ENCODE measurements around the gene ZNF536.

Gene ZNF536

GRCh38 chr19:30579419-30579818 is 207.2 kb downstream of the ZNF536 start:
- no peak for DNase-seq

GRCh38 chr19:30580673-30581072 is 208.5 kb downstream of the ZNF536 start:
- DNase-seq, result no peak

- DNase-seq, result no peak
Observed at GRCh38 chr19:30584090-30584489, 211.9 kb downstream of the ZNF536 start.

DNA sequence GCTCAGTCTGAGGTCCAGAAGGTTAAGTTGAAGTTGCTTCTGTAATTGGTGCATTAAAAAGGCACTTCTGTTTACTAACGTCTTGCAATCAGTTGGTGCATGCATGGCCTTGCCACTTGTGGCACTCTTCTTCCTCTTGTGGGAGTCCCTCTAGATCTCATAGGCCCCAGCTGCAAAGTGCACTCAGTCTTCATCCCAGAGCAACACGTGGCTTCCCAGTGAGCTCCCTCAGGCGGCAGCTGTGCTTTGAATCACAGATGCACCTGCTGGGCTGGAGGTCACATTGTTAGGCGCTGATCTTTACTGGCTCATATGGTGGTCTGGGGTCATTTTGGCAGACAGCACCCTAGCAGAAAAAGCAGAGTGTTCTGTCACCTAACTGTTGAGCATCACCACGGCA is 215.7 kb downstream of the ZNF536 start:
- no peak for DNase-seq

DNA sequence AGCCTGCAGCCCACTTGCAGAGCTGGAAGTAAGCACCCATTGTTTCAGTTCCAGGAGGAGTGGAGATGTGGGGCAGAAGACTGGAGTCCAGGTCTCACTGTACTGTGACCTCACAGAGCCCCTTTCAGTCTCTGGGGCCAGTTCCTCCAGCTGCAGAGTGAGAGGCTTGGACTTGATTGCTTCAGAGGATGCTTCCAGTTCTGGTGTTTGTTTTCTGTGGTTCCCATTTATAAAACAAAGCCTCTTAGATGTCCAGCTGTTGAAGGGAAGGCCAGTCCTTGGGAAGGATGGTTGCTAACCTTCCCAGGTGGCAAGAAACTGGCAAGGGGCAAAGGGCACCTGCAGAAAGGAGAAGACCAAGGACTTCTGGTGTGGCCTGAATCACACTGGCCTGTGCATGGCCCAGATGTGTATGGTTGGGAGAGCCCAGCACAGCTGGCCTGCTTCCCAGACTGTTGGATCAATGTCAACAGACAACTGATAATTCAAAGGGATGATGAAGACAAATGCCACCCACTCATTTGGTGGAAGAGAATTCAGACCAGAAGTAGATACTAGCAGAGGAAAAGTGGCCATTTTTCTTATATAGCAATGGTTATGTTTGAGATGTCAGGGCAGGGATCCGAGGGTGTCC is 218.5 kb downstream of the ZNF536 start:
- DNase-seq, result no peak

DNA sequence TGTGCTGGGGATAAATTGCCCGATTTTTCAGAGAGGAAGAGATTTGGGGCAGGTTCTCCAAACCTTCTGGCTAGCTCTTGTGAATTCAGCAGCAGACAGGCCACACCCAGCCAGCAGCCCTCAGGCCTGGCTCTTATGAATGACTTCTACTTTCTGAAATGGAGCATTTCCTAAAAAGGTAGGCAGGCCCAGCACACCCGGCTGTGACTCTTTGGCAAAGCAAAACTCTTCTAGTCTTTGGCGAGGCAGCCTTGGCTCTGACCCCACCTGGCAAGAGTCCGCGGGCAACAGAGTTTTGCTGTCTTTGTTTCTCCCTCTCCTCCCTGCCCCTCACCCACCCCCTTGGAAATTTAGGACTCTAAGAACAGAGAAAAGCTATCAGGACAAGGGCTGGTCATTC is 221.2 kb downstream of the ZNF536 start:
- no peak for DNase-seq

- no peak for DNase-seq
Observed at GRCh38 chr19:30593975-30594745, 222.0 kb downstream of the ZNF536 start.

GRCh38 chr19:30596268-30596667 is 224.1 kb downstream of the ZNF536 start:
- DNase-seq, result no peak

DNA sequence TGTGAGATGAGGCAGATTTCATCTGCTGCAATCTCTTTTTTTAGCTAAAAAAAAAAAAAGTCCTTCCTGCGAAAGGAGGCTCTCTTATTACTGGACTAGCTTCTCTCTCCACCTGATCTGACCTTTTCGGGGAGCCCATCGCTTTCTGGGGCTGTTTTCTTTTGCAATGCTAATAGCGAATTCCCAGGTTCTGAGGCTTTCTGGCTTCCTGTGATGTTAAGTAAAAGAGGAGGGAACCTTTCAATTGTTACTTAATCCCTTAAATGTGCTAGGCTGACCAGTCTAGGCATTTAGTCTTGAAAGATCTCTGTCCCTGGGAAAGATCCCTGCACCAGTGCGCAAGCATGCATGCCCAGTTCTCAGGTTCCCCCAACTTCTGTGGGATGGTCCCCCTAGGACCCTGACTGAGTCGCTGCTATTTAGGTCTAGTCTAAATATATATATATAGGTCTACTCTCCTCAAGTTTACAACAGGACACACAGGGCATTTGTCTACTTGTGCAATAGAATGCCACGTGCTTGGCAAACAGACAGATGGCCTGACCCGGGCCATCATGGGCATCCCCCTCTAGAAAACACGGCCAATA is 224.7 kb downstream of the ZNF536 start:
- no peak for DNase-seq

GRCh38 chr19:30598688-30599087 is 226.5 kb downstream of the ZNF536 start:
- DNase-seq, result no peak

DNA sequence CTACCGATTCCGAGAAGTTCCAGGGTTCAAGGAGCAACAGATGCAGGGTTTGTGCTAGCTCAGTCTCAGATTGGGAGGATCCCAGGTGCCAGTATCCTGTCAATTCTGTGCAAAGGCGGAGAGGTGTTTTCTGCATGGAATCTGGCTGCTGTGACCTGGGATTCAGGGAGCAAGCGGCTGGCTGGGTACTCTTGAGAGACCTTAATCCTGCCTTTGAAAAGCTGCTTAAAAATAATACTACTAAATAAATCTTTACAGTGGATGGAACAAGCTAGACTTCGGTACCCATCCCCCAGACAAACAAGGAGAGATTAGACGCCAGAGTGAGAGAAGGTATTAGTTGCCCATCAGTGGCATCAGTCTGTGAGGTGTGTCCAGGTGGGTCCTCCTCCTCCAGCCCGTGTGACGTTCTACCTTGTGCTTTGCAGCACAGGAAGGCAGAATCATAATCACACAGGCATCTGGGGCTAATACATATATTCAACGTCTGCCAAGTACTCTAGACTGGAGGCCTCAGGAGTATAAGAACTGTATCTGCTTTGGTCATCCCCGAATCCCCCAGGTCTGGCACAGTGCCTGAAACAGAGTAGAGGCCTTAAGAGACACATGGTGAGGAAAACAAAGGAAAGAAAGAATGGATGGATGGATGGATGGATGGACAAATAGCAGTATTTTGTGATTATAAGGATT is 230.6 kb downstream of the ZNF536 start:
- no peak for DNase-seq

- no peak for DNase-seq
Observed at GRCh38 chr19:30604657-30605056, 232.5 kb downstream of the ZNF536 start.

DNA sequence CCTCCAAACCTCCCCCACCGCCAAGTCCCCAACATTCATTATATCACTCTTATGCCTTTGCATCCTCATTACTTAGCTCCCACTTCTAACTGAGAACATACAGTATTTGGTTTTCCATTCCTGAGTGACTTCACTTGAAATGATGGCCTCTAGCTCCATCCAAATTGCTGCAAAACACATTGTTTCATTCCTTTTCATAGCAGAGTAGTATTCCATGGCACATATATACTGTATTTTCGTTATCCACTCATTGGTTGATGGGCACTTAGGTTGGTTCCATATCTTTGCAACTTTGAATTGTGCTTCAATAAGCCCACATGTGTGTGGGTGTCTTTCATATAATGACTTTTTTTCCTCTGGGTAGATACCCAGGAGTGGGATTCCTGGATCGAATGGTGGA is 233.1 kb downstream of the ZNF536 start:
- no peak for DNase-seq

DNA sequence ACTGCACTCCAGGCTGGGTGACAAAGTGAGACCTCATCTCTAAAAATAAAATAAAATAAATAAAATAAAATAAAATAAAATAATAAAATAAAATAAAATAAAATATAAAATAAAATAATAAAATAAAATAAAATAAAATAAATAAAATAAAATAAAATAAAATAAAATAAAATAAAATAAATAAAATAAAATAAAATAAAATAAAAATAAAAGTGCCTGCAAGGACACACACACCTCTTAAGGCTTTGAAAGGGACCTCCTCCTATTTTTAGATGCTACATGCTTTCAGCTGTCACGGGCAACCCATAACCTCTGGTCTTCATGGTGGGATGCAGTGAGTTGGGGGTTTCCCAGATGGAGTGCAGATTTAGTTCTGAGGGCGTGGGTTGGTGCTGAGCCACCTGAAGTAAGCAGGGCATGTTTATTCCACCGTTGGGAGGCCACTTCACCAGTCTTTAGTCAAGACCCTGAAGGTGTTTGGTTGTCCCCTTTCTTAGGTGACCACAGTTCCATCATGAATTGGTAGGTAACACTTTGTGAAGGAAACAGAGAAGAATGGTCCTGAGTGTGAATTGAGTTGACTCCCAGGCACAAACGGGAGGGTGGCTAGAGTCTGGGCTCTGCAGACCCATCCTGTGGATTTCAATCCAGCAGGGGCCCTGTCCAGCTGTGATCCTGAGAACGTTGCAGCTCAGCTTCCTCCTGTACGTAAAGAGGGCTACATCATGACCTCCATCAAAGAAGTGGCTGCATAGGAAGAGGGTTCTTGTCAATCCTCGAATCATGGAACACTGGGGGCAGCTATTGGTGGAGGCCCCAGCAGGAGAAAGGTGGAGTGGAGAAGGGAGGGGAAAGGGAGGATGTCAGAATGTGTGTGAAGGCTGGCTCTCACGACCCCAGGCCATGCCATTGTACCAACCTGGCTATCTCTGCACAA is 234.2 kb downstream of the ZNF536 start:
- DNase-seq, result no peak
